B cell (primary cell): ENCODE measurements around the gene TRIM24. TPM values are rescaled to one million over a fixed set of nuclear protein-coding genes. Genes with fewer than 3 reads are reported as not detected.

ENCODE experiments used
- ATAC-seq: fragments of 200-7000 bp; cut with Tn5 transposase; one replicate; pipeline ENCODE4 v1.10.0; 2021; ENCODE audit warnings: low read depth, mild to moderate bottlenecking, moderate number of reproducible peaks, moderate library complexity
- CTCF ChIA-PET: fragments of 350-600 bp; sonication (Branson Sonifier 250); formaldehyde crosslinking; loops from one replicate; lab custom pipeline; 2021; ENCODE audit warnings: antibody characterized with exemption, inconsistent platforms; lab: Charles Lee
- POLR2A ChIA-PET: fragments of 350-600 bp; sonication (Branson Sonifier 250); formaldehyde crosslinking; loops from one replicate; lab custom pipeline; 2021; ENCODE audit warnings: antibody characterized with exemption; lab: Charles Lee
- DNase-seq: peaks from one replicate; pipeline ENCODE4 v3.0.0; 2013
- H2AFZ ChIP-seq: 2 replicates; pipeline ENCODE4 v1.6.1; 2012; ENCODE audit warnings: mild to moderate bottlenecking, low read depth, low read length; ENCODE audit not compliant: insufficient read depth, poor library complexity, severe bottlenecking
- H3K27ac ChIP-seq, 2 donors: 1 replicate in 1 of 2; 2 replicates in 1 of 2; pipeline ENCODE4 v1.5.1; 2012 to 2013; ENCODE audit warnings: low read length in 2 of 2, mild to moderate bottlenecking in 2 of 2, moderate library complexity in 1 of 2
- H3K27me3 ChIP-seq, 4 experiments: fragments of 200-600 bp in 1 of 4; sonication (generic) in 1 of 4; replicated peaks in 1 of 4; 1 replicate in 2 of 4; 2 replicates in 2 of 4; pipeline versions ENCODE4 v1.6.1 to v1.7.0; 2013 to 2016; ENCODE audit warnings: low read length in 3 of 4, mild to moderate bottlenecking in 2 of 4, mixed read lengths in 1 of 4, moderate library complexity in 1 of 4; ENCODE audit not compliant: insufficient read depth in 4 of 4, control insufficient read depth in 3 of 4; ENCODE audit errors: control extremely low read depth in 1 of 4
- H3K36me3 ChIP-seq, 2 experiments: replicated peaks in 1 of 2; 1 replicate in 1 of 2; 2 replicates in 1 of 2; pipeline versions ENCODE4 v1.6.1 to v1.7.1; 2013; ENCODE audit warnings: low read length in 1 of 2; ENCODE audit not compliant: insufficient read depth in 2 of 2, control insufficient read depth in 1 of 2; ENCODE audit errors: control extremely low read depth in 1 of 2, extremely low read depth in 1 of 2
- H3K4me1 ChIP-seq, 2 donors: fragments of 200-600 bp in 1 of 2; sonication (generic) in 1 of 2; 1 replicate in 1 of 2; 2 replicates in 1 of 2; pipeline versions ENCODE4 v1.5.1 to v1.6.1; 2013 to 2017; ENCODE audit warnings: low read length in 2 of 2; ENCODE audit not compliant: control insufficient read depth in 2 of 2, insufficient read depth in 2 of 2
- H3K4me2 ChIP-seq: replicated peaks from 2 replicates; pipeline ENCODE3; 2012; ENCODE audit warnings: mild to moderate bottlenecking, low read depth, low read length; ENCODE audit not compliant: poor library complexity, severe bottlenecking
- H3K4me3 ChIP-seq, 5 experiments: fragments of 200-600 bp in 1 of 5; sonication (generic) in 1 of 5; 1 replicate in 3 of 5; 2 replicates in 2 of 5; pipeline versions ENCODE4 v1.5.1 to v1.7.0; 2011 to 2016; ENCODE audit warnings: low read length in 4 of 5, mild to moderate bottlenecking in 4 of 5, low read depth in 2 of 5, control low read depth in 1 of 5, moderate library complexity in 1 of 5; ENCODE audit not compliant: insufficient read depth in 1 of 5; ENCODE audit errors: control extremely low read depth in 1 of 5, extremely low read depth in 1 of 5
- H3K79me2 ChIP-seq: fragments of 200-600 bp; sonication (generic); one replicate; pipeline ENCODE4 v1.6.0; 2016; ENCODE audit warnings: low read length; ENCODE audit not compliant: control insufficient read depth, insufficient read depth
- H3K9ac ChIP-seq: fragments of 200-600 bp; sonication (generic); 2 replicates; pipeline ENCODE4 v1.6.1; 2017; ENCODE audit warnings: mild to moderate bottlenecking, low read length, moderate library complexity
- H3K9me3 ChIP-seq, 3 donors: one replicate each; pipeline versions ENCODE4 v1.6.1 to v1.7.1; 2013; ENCODE audit warnings: low read length in 2 of 3; ENCODE audit not compliant: control insufficient read depth in 2 of 3, insufficient read depth in 1 of 3; ENCODE audit errors: control extremely low read depth in 1 of 3
- H4K20me1 ChIP-seq: 2 replicates; pipeline ENCODE4 v1.6.0; 2012; ENCODE audit warnings: mild to moderate bottlenecking, low read length; ENCODE audit not compliant: insufficient read depth, control insufficient read depth, poor library complexity, severe bottlenecking
- H3K27ac Mint-ChIP-seq: one replicate; pipeline ENCODE4 v1.8.0; 2021; ENCODE audit warnings: mixed read lengths
- H3K27me3 Mint-ChIP-seq: one replicate; pipeline ENCODE4 v1.8.0; 2021; ENCODE audit warnings: mixed read lengths
- H3K4me1 Mint-ChIP-seq: one replicate; pipeline ENCODE4 v1.8.0; 2021; ENCODE audit warnings: mixed read lengths
- H3K4me3 Mint-ChIP-seq: one replicate; pipeline ENCODE4 v1.8.0; 2021; ENCODE audit warnings: mixed read lengths
- H3K9me3 Mint-ChIP-seq: one replicate; pipeline ENCODE4 v1.8.0; 2022; ENCODE audit warnings: mixed read lengths; ENCODE audit not compliant: insufficient read depth
- CTCF ChIP-seq: fragments of 200-600 bp; IDR thresholded peaks from one replicate; pipeline ENCODE4 v1.8.0; 2022; ENCODE audit warnings: antibody characterized with exemption, mild to moderate bottlenecking
- EZH2 ChIP-seq: IDR thresholded peaks from 2 replicates; pipeline ENCODE4 v1.6.1; 2012; ENCODE audit warnings: borderline replicate concordance, low read depth, mild to moderate bottlenecking, moderate library complexity, low read length; ENCODE audit not compliant: insufficient read depth, poor library complexity, severe bottlenecking
- WGBS: methylation state at CpG from one replicate; pipeline ENCODE4 v1.1.5; 2013; ENCODE audit warnings: missing lambda C conversion rate; ENCODE audit not compliant: insufficient coverage; 5-methylcytosine and 5-hydroxymethylcytosine counted together
- intact Hi-C: fragments of 100-400 bp; cut with micrococcal nuclease; formaldehyde crosslinking; loops from one replicate; pipeline ENCODE4 v1.10.0; 2022
- polyA plus RNA-seq: library from polyadenylated mRNA; depleted of rRNA; stranded (reverse); fragments of >200 nt; gene quantifications from 2 replicates; pipeline ENCODE4 v1.2.3, GENCODE V29; 2012
- total RNA-seq, 2 donors: library from RNA; stranded (reverse); fragments of 120-200 nt in 1 of 2; gene quantifications; 1 replicate in 1 of 2; 2 replicates in 1 of 2; pipeline versions ENCODE4 v1.2.3 to v1.2.4, GENCODE V29; 2013 to 2022

TRIM24 gene
- total and polyA plus RNA-seq, 2 donors (not counting 1 experiment from before 2014, with no cell fraction given) = 3.7 to 18.7 TPM

GRCh38 chr7:138459413-138460175 lies 465 bp upstream of the TRIM24 start:
- Histone ChIP-seq H3K27me3 (no peaks in the 10 kb centered on the region), H3K9me3 (peaks cover 0 to 4% (median 0%) of the 10 kb centered on the region in 3 donors), H3K79me2 (peaks cover 15% of the 10 kb centered on the region), H3K4me2 (peak overlapping the region; percentile 92), H3K4me1 (peaks cover 9 to 14% of the 10 kb centered on the region in 2 donors), H3K27ac (peak overlapping the region in 1 of 2 donors; percentile 56), H3K4me3 (peak overlapping the region; percentile 40 to 73 (median 62)), H3K9ac (peak overlapping the region; percentile 65), H2AFZ (peak overlapping the region; percentile 80), H4K20me1 (peaks cover 9% of the 10 kb centered on the region), H3K36me3 (no peaks in the 10 kb centered on the region)
- Mint-ChIP-seq H3K4me3 (peak overlapping the region; percentile 91), H3K27me3 (peaks cover 3% of the 10 kb centered on the region), H3K4me1 (peaks cover 19% of the 10 kb centered on the region), H3K27ac (peak overlapping the region; percentile 94), H3K9me3 (peaks cover 2% of the 10 kb centered on the region)
- CTCF ChIA-PET = no interaction called here
- intact Hi-C loops = loop anchor here (1.0 to 10.0 kb wide), 3 partner anchors 457 to 883 kb away; partner anchors contain the start of genes CREB3L2 and FMC1
- WGBS = 1% methylated on average over 29 of the region's 31 CpGs
- POLR2A ChIA-PET = interaction anchor here (0.7 kb wide), 2 partner anchors 9 to 427 kb away, joined by 3 read pairs; no protein-coding TSS in a partner anchor
- no peak for TF ChIP-seq EZH2
- no peak for TF ChIP-seq CTCF
- ATAC-seq = peak; percentile 87
- peak; percentile 99 for DNase-seq
